PC-3 (cell line): ENCODE measurements around the gene TMEM164. TPM values are rescaled to one million over a fixed set of nuclear protein-coding genes. Genes with fewer than 3 reads are reported as not detected.

Experiments
- ATAC-seq: fragments of 200-7000 bp; cut with Tn5 transposase; 2 replicates; pipeline ENCODE4 v1.9.1; 2020; ENCODE audit warnings: mild to moderate bottlenecking, moderate library complexity
- BruUV-seq: library from RNA; stranded (reverse); fragments of 400-500 nt; replicated peaks from 2 replicates; lab custom pipeline; 2021; lab: Mats Ljungman, UMichigan
- CTCF ChIA-PET: fragments of 300-600 bp; sonication (Branson Sonifier 250); formaldehyde crosslinking; loops from one replicate; lab custom pipeline; 2022; ENCODE audit warnings: antibody characterized with exemption; lab: Charles Lee
- POLR2A ChIA-PET: fragments of 300-600 bp; sonication (Branson Sonifier 250); formaldehyde crosslinking; loops from one replicate; lab custom pipeline; 2022; ENCODE audit warnings: antibody characterized with exemption; ENCODE audit not compliant: unreplicated experiment; lab: Charles Lee
- DNase-seq: peaks from one replicate; pipeline ENCODE4 v3.0.0-alpha.2; 2015
- H2AFZ ChIP-seq: fragments of 300-600 bp; sonication (generic); 2 replicates; pipeline ENCODE4 v1.6.0; 2016; ENCODE audit warnings: antibody characterized with exemption, low read length
- H3F3A ChIP-seq: fragments of 300-600 bp; sonication (generic); one replicate; pipeline ENCODE4 v1.6.0; 2017; ENCODE audit warnings: antibody characterized with exemption, low read length, control low read depth, mild to moderate bottlenecking; ENCODE audit not compliant: unreplicated experiment
- H3K27ac ChIP-seq: fragments of 300-600 bp; sonication (generic); 2 replicates; pipeline ENCODE4 v1.5.1; 2016; ENCODE audit warnings: mild to moderate bottlenecking, low read length
- H3K27me3 ChIP-seq: fragments of 300-600 bp; sonication (generic); 2 replicates; pipeline ENCODE4 v1.6.1; 2016; ENCODE audit warnings: low read length, mixed read lengths
- H3K36me3 ChIP-seq: fragments of 300-600 bp; sonication (generic); 2 replicates; pipeline ENCODE4 v1.6.1; 2016; ENCODE audit warnings: low read depth, mixed run types, low read length, mixed read lengths
- H3K4me1 ChIP-seq: fragments of 300-600 bp; sonication (generic); 2 replicates; pipeline ENCODE4 v1.5.1; 2016; ENCODE audit warnings: low read length; ENCODE audit not compliant: insufficient read depth
- H3K4me2 ChIP-seq: fragments of 300-600 bp; sonication (generic); 2 replicates; pipeline ENCODE4 v1.6.0; 2016; ENCODE audit warnings: low read length
- H3K4me3 ChIP-seq: fragments of 300-600 bp; sonication (generic); 2 replicates; pipeline ENCODE4 v1.5.1; 2016; ENCODE audit warnings: mild to moderate bottlenecking, low read length, mixed read lengths
- H3K79me2 ChIP-seq: fragments of 300-600 bp; sonication (generic); 2 replicates; pipeline ENCODE4 v1.6.1; 2017; ENCODE audit warnings: low read length, mixed read lengths
- H3K9ac ChIP-seq: fragments of 300-600 bp; sonication (generic); 2 replicates; pipeline ENCODE4 v1.6.0; 2016; ENCODE audit warnings: mild to moderate bottlenecking, low read length
- H3K9me2 ChIP-seq: fragments of 300-600 bp; sonication (generic); replicated peaks from 2 replicates; pipeline ENCODE4 v1.6.1; 2016; ENCODE audit warnings: mixed run types, low read length, mixed read lengths
- H3K9me3 ChIP-seq: fragments of 300-600 bp; sonication (generic); 2 replicates; pipeline ENCODE4 v1.6.1; 2016; ENCODE audit warnings: low read length, mixed read lengths
- H4K20me1 ChIP-seq: fragments of 300-600 bp; sonication (generic); 2 replicates; pipeline ENCODE4 v1.6.1; 2016; ENCODE audit warnings: low read length, mixed read lengths
- CTCF ChIP-seq: fragments of 300-600 bp; sonication (generic); conservative IDR thresholded peaks from 2 replicates; pipeline ENCODE4 v1.5.1; 2017; ENCODE audit warnings: antibody characterized with exemption, low read depth, mild to moderate bottlenecking, low read length
- EZH2 ChIP-seq: fragments of 300-600 bp; sonication (generic); IDR thresholded peaks from one replicate; pipeline ENCODE4 v1.6.1; 2017; ENCODE audit warnings: antibody characterized with exemption, mild to moderate bottlenecking, low read length; ENCODE audit not compliant: unreplicated experiment
- EZH2phosphoT487 ChIP-seq: fragments of 300-600 bp; sonication (generic); IDR thresholded peaks from 2 replicates; pipeline ENCODE4 v1.6.1; 2018; ENCODE audit warnings: mild to moderate bottlenecking, antibody characterized with exemption, low read length, borderline replicate concordance
- intact Hi-C: fragments of 100-400 bp; cut with micrococcal nuclease; formaldehyde crosslinking; loops from 2 replicates; pipeline ENCODE4 v1.9.0; 2023
- total RNA-seq: library from RNA; depleted of rRNA; stranded (reverse); fragments of >200 nt; gene quantifications from 2 replicates; pipeline ENCODE4 v1.2.3, GENCODE V29; 2014

The TMEM164 gene
- total RNA-seq, 1 experiment from 2014 or later = 26.6 TPM

GRCh38 chrX:109954955-109955354 lies 48.0 kb upstream of the TMEM164 start:
- POLR2A ChIA-PET = no interaction called here
- CTCF ChIA-PET = interaction anchor here (1.2 kb wide), 1 partner anchor 43 kb away, joined by 3 read pairs; no protein-coding TSS in a partner anchor

GRCh38 chrX:109958266-109958665 lies 44.6 kb upstream of the TMEM164 start:
- H3K9me2 ChIP-seq = no peaks in the 10 kb centered on the region
- no peak overlapping the region for H3K27ac ChIP-seq
- no peaks in the 10 kb centered on the region for H3K27me3 ChIP-seq
- no peak overlapping the region for H3K4me2 ChIP-seq
- ATAC-seq (no peak), DNase-seq (no peak)
- H2AFZ ChIP-seq = no peak overlapping the region
- no peaks in the 10 kb centered on the region for H3F3A ChIP-seq
- no peaks in the 10 kb centered on the region for H3K36me3 ChIP-seq
- no peak overlapping the region for H3K9ac ChIP-seq
- no peaks in the 10 kb centered on the region for H3K9me3 ChIP-seq
- ChIA-PET POLR2A (no interaction called here), CTCF (no interaction called here)
- H3K79me2 ChIP-seq = no peaks in the 10 kb centered on the region
- H4K20me1 ChIP-seq = no peaks in the 10 kb centered on the region
- no peak for TF ChIP-seq CTCF
- no peak for TF ChIP-seq EZH2
- no peak for TF ChIP-seq EZH2phosphoT487
- intact Hi-C loops = no loop called here
- H3K4me1 ChIP-seq = peaks cover 15% of the 10 kb centered on the region
- H3K4me3 ChIP-seq = no peak overlapping the region
- no TSS peak for BruUV-seq

More at GRCh38 chrX:109954955-109955354, 48.0 kb upstream of the TMEM164 start:
- Histone ChIP-seq H3K79me2 (no peaks in the 10 kb centered on the region), H3K27ac (peak overlapping the region; percentile 46), H3K9me3 (no peaks in the 10 kb centered on the region), H4K20me1 (no peaks in the 10 kb centered on the region), H3K4me3 (no peak overlapping the region), H3K4me2 (0 out of 2 replicates have a peak overlapping the region, but pooled peaks have one; percentile 46), H3F3A (no peaks in the 10 kb centered on the region), H3K36me3 (no peaks in the 10 kb centered on the region), H2AFZ (no peak overlapping the region), H3K9ac (no peak overlapping the region), H3K27me3 (no peaks in the 10 kb centered on the region), H3K4me1 (peaks cover 32% of the 10 kb centered on the region), H3K9me2 (no peaks in the 10 kb centered on the region)
- no peak for TF ChIP-seq EZH2phosphoT487
- no peak for TF ChIP-seq CTCF
- no peak for TF ChIP-seq EZH2
- no TSS peak for BruUV-seq
- ATAC-seq (peak; percentile 58), DNase-seq (peak; percentile 41)
- intact Hi-C loops = loop anchor here (5.0 kb wide), 1 partner anchor 132 kb away; no protein-coding TSS in a partner anchor

- Histone ChIP-seq H3K27ac (no peak overlapping the region), H3K27me3 (no peaks in the 10 kb centered on the region), H3K9ac (no peak overlapping the region), H2AFZ (no peak overlapping the region), H3K9me2 (no peaks in the 10 kb centered on the region), H3K4me3 (no peak overlapping the region), H3K9me3 (no peaks in the 10 kb centered on the region), H3F3A (no peaks in the 10 kb centered on the region), H3K4me2 (no peak overlapping the region), H3K79me2 (no peaks in the 10 kb centered on the region), H4K20me1 (no peaks in the 10 kb centered on the region), H3K36me3 (no peaks in the 10 kb centered on the region), H3K4me1 (peaks cover 10% of the 10 kb centered on the region)
- TF ChIP-seq EZH2 (no peak), CTCF (no peak), EZH2phosphoT487 (no peak)
- intact Hi-C loops = no loop called here
- CTCF ChIA-PET = no interaction called here
- BruUV-seq = no TSS peak
- POLR2A ChIA-PET = no interaction called here
- ATAC-seq (no peak), DNase-seq (peak; percentile 35)
These were observed 43.5 kb upstream of the TMEM164 start for GRCh38 chrX:109959356-109959871.
